Neuronal stem cell (in vitro differentiated cells): Measurements from ENCODE around the gene KLK11.
A peak's percentile ranks its signal among the peaks of the same experiment; 100 is the strongest.

Experiments used
- DNase-seq: peaks from one replicate; pipeline ENCODE4 v3.0.0-alpha.2; 2013; ENCODE audit warnings: low spot score
- H2AFZ ChIP-seq: one replicate; pipeline ENCODE4 v1.6.1; 2013; ENCODE audit warnings: mild to moderate bottlenecking, low read length, inconsistent platforms
- H2AK5ac ChIP-seq: 2 replicates; pipeline ENCODE4 v1.6.1; 2013; ENCODE audit warnings: low read depth, mild to moderate bottlenecking, inconsistent platforms, low read length, moderate library complexity, mixed read lengths
- H2BK120ac ChIP-seq: 2 replicates; pipeline ENCODE4 v1.6.1; 2013; ENCODE audit warnings: low read depth, mild to moderate bottlenecking, inconsistent platforms, low read length, moderate library complexity, mixed read lengths
- H2BK12ac ChIP-seq: one replicate; pipeline ENCODE4 v1.6.1; 2013; ENCODE audit warnings: low read length, inconsistent platforms
- H2BK15ac ChIP-seq: 2 replicates; pipeline ENCODE4 v1.6.1; 2013; ENCODE audit warnings: mild to moderate bottlenecking, low read length, inconsistent platforms, mixed read lengths
- H2BK5ac ChIP-seq: one replicate; pipeline ENCODE4 v1.6.1; 2013; ENCODE audit warnings: inconsistent platforms, mild to moderate bottlenecking, low read length, moderate library complexity
- H3K14ac ChIP-seq: one replicate; pipeline ENCODE4 v1.6.1; 2013; ENCODE audit warnings: low read length, inconsistent platforms
- H3K18ac ChIP-seq: 2 replicates; pipeline ENCODE4 v1.6.1; 2013; ENCODE audit warnings: low read length, inconsistent platforms
- H3K23ac ChIP-seq: 2 replicates; pipeline ENCODE4 v1.6.1; 2013; ENCODE audit warnings: low read depth, mild to moderate bottlenecking, mixed read lengths, low read length, inconsistent platforms; ENCODE audit not compliant: poor library complexity
- H3K27ac ChIP-seq: replicated peaks from 3 replicates; pipeline ENCODE4 v1.5.1; 2013; ENCODE audit warnings: low read length, inconsistent platforms
- H3K27me3 ChIP-seq, 3 experiments: 2 replicates each; pipeline ENCODE4 v1.6.1; 2013; ENCODE audit warnings: low read length in 3 of 3, mild to moderate bottlenecking in 2 of 3, inconsistent platforms in 1 of 3, low read depth in 1 of 3, mixed read lengths in 1 of 3, moderate library complexity in 1 of 3; ENCODE audit not compliant: control insufficient read depth in 3 of 3, insufficient read depth in 3 of 3
- H3K36me3 ChIP-seq, 2 donors: replicated peaks in 1 of 2; 2 replicates each; pipeline ENCODE4 v1.6.1; 2013; ENCODE audit warnings: low read length in 2 of 2; ENCODE audit not compliant: control insufficient read depth in 2 of 2, insufficient read depth in 2 of 2
- H3K4ac ChIP-seq: 2 replicates; pipeline ENCODE4 v1.6.1; 2013; ENCODE audit warnings: inconsistent platforms, mild to moderate bottlenecking, low read length, moderate library complexity
- H3K4me1 ChIP-seq, 2 donors: 1 replicate in 1 of 2; 2 replicates in 1 of 2; pipeline ENCODE4 v1.6.1; 2013; ENCODE audit warnings: low read length in 2 of 2, low read depth in 1 of 2; ENCODE audit not compliant: control insufficient read depth in 2 of 2, insufficient read depth in 1 of 2
- H3K4me2 ChIP-seq: one replicate; pipeline ENCODE4 v1.6.1; 2013; ENCODE audit warnings: mild to moderate bottlenecking, low read length, inconsistent platforms; ENCODE audit not compliant: insufficient read depth, poor library complexity, severe bottlenecking
- H3K4me3 ChIP-seq, 2 donors: 2 replicates each; pipeline ENCODE4 v1.5.1; 2013; ENCODE audit warnings: low read length in 2 of 2, mild to moderate bottlenecking in 2 of 2, inconsistent platforms in 1 of 2, moderate library complexity in 1 of 2
- H3K79me1 ChIP-seq: one replicate; pipeline ENCODE4 v1.6.1; 2013; ENCODE audit warnings: low read depth, mild to moderate bottlenecking, inconsistent platforms, low read length, moderate library complexity
- H3K9ac ChIP-seq: one replicate; pipeline ENCODE4 v1.6.1; 2013; ENCODE audit warnings: mild to moderate bottlenecking, low read depth, low read length, inconsistent platforms; ENCODE audit not compliant: poor library complexity
- H3K9me3 ChIP-seq, 2 donors: replicated peaks in 1 of 2; 2 replicates each; pipeline versions ENCODE3 to v1.6.1; 2013; ENCODE audit warnings: low read length in 2 of 2, mild to moderate bottlenecking in 2 of 2, inconsistent platforms in 1 of 2, low read depth in 1 of 2, mixed read lengths in 1 of 2, moderate library complexity in 1 of 2; ENCODE audit not compliant: control insufficient read depth in 2 of 2, insufficient read depth in 1 of 2
- H4K8ac ChIP-seq: one replicate; pipeline ENCODE4 v1.6.1; 2013; ENCODE audit warnings: low read depth, mild to moderate bottlenecking, inconsistent platforms, low read length, moderate library complexity
- H4K91ac ChIP-seq: one replicate; pipeline ENCODE4 v1.6.1; 2013; ENCODE audit warnings: low read length, low read depth, mild to moderate bottlenecking, inconsistent platforms; ENCODE audit not compliant: poor library complexity
- WGBS, 2 donors: extraction: QIAGEN DNeasy Blood & Tissue Kit; methylation state at CpG; one replicate each; pipeline ENCODE4 v1.1.7; 2013; ENCODE audit warnings: missing lambda C conversion rate in 2 of 2, mixed read lengths in 1 of 2; ENCODE audit not compliant: insufficient read length in 2 of 2, insufficient replicate concordance in 1 of 2; ENCODE audit errors: extremely low coverage in 2 of 2; 5-methylcytosine and 5-hydroxymethylcytosine counted together

Gene KLK11

GRCh38 chr19:51031220-51031879 is 4.9 kb upstream of the KLK11 start:
- no peak overlapping the region for H2AFZ ChIP-seq
- H3K4me1 ChIP-seq = peaks cover 0 to 2% of the 10 kb centered on the region in 2 donors
- no peak overlapping the region for H2BK15ac ChIP-seq
- no peak overlapping the region for H3K4ac ChIP-seq
- peak overlapping the region; percentile 62 for H3K18ac ChIP-seq
- H2BK5ac ChIP-seq = no peak overlapping the region
- no peak overlapping the region for H3K27ac ChIP-seq
- no peak overlapping the region for H4K91ac ChIP-seq
- no peak overlapping the region for H3K9ac ChIP-seq
- no peaks in the 10 kb centered on the region for H3K36me3 ChIP-seq
- no CpG with 5 or more reads among the region's 7 CpGs for WGBS, 2 donors
- no peak overlapping the region for H3K4me2 ChIP-seq
- H2BK12ac ChIP-seq = peak overlapping the region; percentile 67
- H2AK5ac ChIP-seq = no peak overlapping the region
- DNase-seq = no peak
- peak overlapping the region; percentile 86 for H3K14ac ChIP-seq
- H2BK120ac ChIP-seq = no peak overlapping the region
- peaks cover 0 to 16% (median 0%) of the 10 kb centered on the region in 3 experiments for H3K27me3 ChIP-seq
- peak overlapping the region; percentile 94 for H3K23ac ChIP-seq
- H4K8ac ChIP-seq = no peak overlapping the region
- H3K4me3 ChIP-seq = no peak overlapping the region
- H3K9me3 ChIP-seq = peaks cover 0 to 2% of the 10 kb centered on the region in 2 donors
- H3K79me1 ChIP-seq = no peaks in the 10 kb centered on the region

GRCh38 chr19:51030631-51031030 is 4.2 kb upstream of the KLK11 start:
- Histone ChIP-seq H2BK15ac (no peak overlapping the region), H3K27ac (no peak overlapping the region), H3K79me1 (peaks cover 1% of the 10 kb centered on the region), H2BK12ac (no peak overlapping the region), H2AFZ (no peak overlapping the region), H4K8ac (peak overlapping the region; percentile 23), H3K23ac (no peak overlapping the region), H3K27me3 (peaks cover 0 to 23% (median 0%) of the 10 kb centered on the region in 3 experiments), H3K4me3 (no peak overlapping the region), H2BK120ac (no peak overlapping the region), H2BK5ac (no peak overlapping the region), H3K9me3 (peaks cover 0 to 2% of the 10 kb centered on the region in 2 donors), H3K4me1 (peaks cover 0 to 9% of the 10 kb centered on the region in 2 donors), H3K4ac (no peak overlapping the region), H2AK5ac (no peak overlapping the region), H3K4me2 (no peak overlapping the region), H3K14ac (peak overlapping the region; percentile 75), H4K91ac (no peak overlapping the region), H3K9ac (peak overlapping the region; percentile 60), H3K18ac (peak overlapping the region; percentile 70), H3K36me3 (no peaks in the 10 kb centered on the region)
- DNase-seq = no peak
- WGBS, 2 donors = no CpG with 5 or more reads among the region's 13 CpGs

- H3K4ac ChIP-seq = no peak overlapping the region
- H4K91ac ChIP-seq = no peak overlapping the region
- no peak overlapping the region for H3K9ac ChIP-seq
- no peak overlapping the region for H2AFZ ChIP-seq
- no peaks in the 10 kb centered on the region for H3K36me3 ChIP-seq
- H2BK15ac ChIP-seq = no peak overlapping the region
- no peak overlapping the region for H3K4me2 ChIP-seq
- H3K9me3 ChIP-seq = peaks cover 0 to 2% of the 10 kb centered on the region in 2 donors
- H2AK5ac ChIP-seq = no peak overlapping the region
- H2BK5ac ChIP-seq = no peak overlapping the region
- H3K23ac ChIP-seq = no peak overlapping the region
- no peak overlapping the region for H3K14ac ChIP-seq
- no peak overlapping the region for H2BK120ac ChIP-seq
- H4K8ac ChIP-seq = no peak overlapping the region
- H3K27ac ChIP-seq = no peak overlapping the region
- no peak for DNase-seq
- H3K18ac ChIP-seq = no peak overlapping the region
- no peak overlapping the region for H3K4me3 ChIP-seq
- peaks cover 0 to 13% of the 10 kb centered on the region in 2 donors for H3K4me1 ChIP-seq
- peaks cover 0 to 29% (median 0%) of the 10 kb centered on the region in 3 experiments for H3K27me3 ChIP-seq
- peaks cover 1% of the 10 kb centered on the region for H3K79me1 ChIP-seq
- H2BK12ac ChIP-seq = no peak overlapping the region
- no CpG with 5 or more reads among the region's 2 CpGs for WGBS, 2 donors
These were observed 3.3 kb upstream of the KLK11 start for GRCh38 chr19:51029718-51030117.

GRCh38 chr19:51027873-51028272 is 1.5 kb upstream of the KLK11 start:
- Histone ChIP-seq H2AK5ac (peak overlapping the region; percentile 51), H3K14ac (no peak overlapping the region), H2AFZ (no peak overlapping the region), H2BK15ac (no peak overlapping the region), H3K27me3 (peaks cover 0 to 43% (median 0%) of the 10 kb centered on the region in 3 experiments), H3K18ac (no peak overlapping the region), H4K8ac (no peak overlapping the region), H2BK120ac (no peak overlapping the region), H3K4me1 (peaks cover 0 to 13% of the 10 kb centered on the region in 2 donors), H3K79me1 (peaks cover 1% of the 10 kb centered on the region), H3K9ac (no peak overlapping the region), H4K91ac (no peak overlapping the region), H3K4ac (no peak overlapping the region), H3K27ac (no peak overlapping the region), H3K23ac (no peak overlapping the region), H3K4me3 (no peak overlapping the region), H3K4me2 (no peak overlapping the region), H3K36me3 (no peaks in the 10 kb centered on the region), H2BK12ac (no peak overlapping the region), H2BK5ac (no peak overlapping the region), H3K9me3 (peaks cover 0 to 2% of the 10 kb centered on the region in 2 donors)
- DNase-seq = no peak
- WGBS, 2 donors = no CpG with 5 or more reads among the region's 5 CpGs
